ENCODE results near the gene SDHB. TPM values are rescaled to one million over a fixed set of nuclear protein-coding genes. Genes with fewer than 3 reads are reported as not detected.

Gene SDHB
- total and polyA plus RNA-seq, 10 of the 15 experiments (the other 5 are each of a cell fraction or from before 2014, with no cell fraction given) = 101 to 319 (median 188) TPM

GRCh38 chr1:17032741-17033140, 21.1 kb downstream of the SDHB start:
- no peak for DNase-seq (ENCODE audit: low read depth, low spot score)
- ChIA-PET RAD21 (ENCODE audit: unreplicated experiment) (interaction anchor here (1.0 kb wide), 1 partner anchor 13 kb away, joined by 3 read pairs; no protein-coding TSS in a partner anchor), POLR2A (no interaction called here), CTCF (interaction anchor here (1.1 to 2.1 kb wide), 4 partner anchors 13 to 81 kb away, joined by 4 to 7 read pairs (median 5); no protein-coding TSS in a partner anchor), SMC1A (ENCODE audit: uncharacterized antibody, unreplicated experiment) (interaction anchor here (0.9 to 1.7 kb wide), 2 partner anchors 10 to 14 kb away, joined by 3 to 5 read pairs; no protein-coding TSS in a partner anchor)
- WGBS (ENCODE audit: insufficient coverage, insufficient replicate concordance, low lambda C conversion rate, missing lambda C conversion rate) = 100% methylated on average over 3 of the region's 3 CpGs
- Histone ChIP-seq H2AFZ (ENCODE audit: control insufficient read depth, low read depth, low read length) (no peak overlapping the region), H3K36me3 (ENCODE audit: control insufficient read depth in 2 of 2, insufficient read depth in 2 of 2, low read length in 1 of 2) (peaks cover 9 to 32% of the 10 kb centered on the region in 2 experiments), H3K27ac (ENCODE audit: control insufficient read depth, insufficient read depth) (no peak overlapping the region), H3K27me3 (replicated peaks in 1 of 2; ENCODE audit: control insufficient read depth in 2 of 2, insufficient read depth in 2 of 2, low read length in 1 of 2) (no peaks in the 10 kb centered on the region), H3K4me2 (ENCODE audit: control insufficient read depth, insufficient read depth) (no peak overlapping the region), H3K4me3 (no peak overlapping the region), H3K79me2 (ENCODE audit: control insufficient read depth, insufficient read depth, low read length) (no peaks in the 10 kb centered on the region), H3K9ac (ENCODE audit: control insufficient read depth, insufficient read depth, low read length) (no peak overlapping the region), H3K9me3 (replicated peaks; ENCODE audit: control insufficient read depth, insufficient read depth, low read length) (no peaks in the 10 kb centered on the region), H4K20me1 (ENCODE audit: control insufficient read depth, insufficient read depth) (no peaks in the 10 kb centered on the region), H3K4me1 (ENCODE audit: control insufficient read depth, insufficient read depth, low read length) (no peaks in the 10 kb centered on the region)
- in situ Hi-C loops (cut with MboI) (no loop called here), intact Hi-C loops (cut with micrococcal nuclease; ENCODE audit: unreplicated experiment) (no loop called here)
- BruUV-seq (replicated peaks) = no TSS peak
- FAIRE-seq = no peak
- no peak for TF ChIP-seq BRCA1 (IDR thresholded peaks at IDR 0.05; ENCODE audit: low read depth, low read length)
- TF ChIP-seq, protein P1, sequence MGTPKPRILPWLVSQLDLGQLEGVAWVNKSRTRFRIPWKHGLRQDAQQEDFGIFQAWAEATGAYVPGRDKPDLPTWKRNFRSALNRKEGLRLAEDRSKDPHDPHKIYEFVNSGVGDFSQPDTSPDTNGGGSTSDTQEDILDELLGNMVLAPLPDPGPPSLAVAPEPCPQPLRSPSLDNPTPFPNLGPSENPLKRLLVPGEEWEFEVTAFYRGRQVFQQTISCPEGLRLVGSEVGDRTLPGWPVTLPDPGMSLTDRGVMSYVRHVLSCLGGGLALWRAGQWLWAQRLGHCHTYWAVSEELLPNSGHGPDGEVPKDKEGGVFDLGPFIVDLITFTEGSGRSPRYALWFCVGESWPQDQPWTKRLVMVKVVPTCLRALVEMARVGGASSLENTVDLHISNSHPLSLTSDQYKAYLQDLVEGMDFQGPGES (IDR thresholded peaks at IDR 0.05) = no peak
- ATAC-seq = no peak

GRCh38 chr1:17031436-17031835, 22.4 kb downstream of the SDHB start:
- Histone ChIP-seq H3K36me3 (ENCODE audit: control insufficient read depth in 2 of 2, insufficient read depth in 2 of 2, low read length in 1 of 2) (peaks cover 10 to 42% of the 10 kb centered on the region in 2 experiments), H4K20me1 (ENCODE audit: control insufficient read depth, insufficient read depth) (no peaks in the 10 kb centered on the region), H2AFZ (ENCODE audit: control insufficient read depth, low read depth, low read length) (no peak overlapping the region), H3K27ac (ENCODE audit: control insufficient read depth, insufficient read depth) (no peak overlapping the region), H3K4me2 (ENCODE audit: control insufficient read depth, insufficient read depth) (no peak overlapping the region), H3K27me3 (replicated peaks in 1 of 2; ENCODE audit: control insufficient read depth in 2 of 2, insufficient read depth in 2 of 2, low read length in 1 of 2) (no peaks in the 10 kb centered on the region), H3K79me2 (ENCODE audit: control insufficient read depth, insufficient read depth, low read length) (no peaks in the 10 kb centered on the region), H3K4me3 (no peak overlapping the region), H3K4me1 (ENCODE audit: control insufficient read depth, insufficient read depth, low read length) (no peaks in the 10 kb centered on the region), H3K9me3 (replicated peaks; ENCODE audit: control insufficient read depth, insufficient read depth, low read length) (no peaks in the 10 kb centered on the region), H3K9ac (ENCODE audit: control insufficient read depth, insufficient read depth, low read length) (no peak overlapping the region)
- no TSS peak for BruUV-seq (replicated peaks)
- no peak for TF ChIP-seq HDGF (IDR thresholded peaks at IDR 0.05)
- TF ChIP-seq NBN (IDR thresholded peaks at IDR 0.05) = no peak
- ChIA-PET CTCF (interaction anchor here (0.8 to 1.2 kb wide), 2 partner anchors 17 to 71 kb away, joined by 3 to 4 read pairs; no protein-coding TSS in a partner anchor), POLR2A (interaction anchor here (0.5 kb wide), 1 partner anchor 316 kb away, joined by 6 read pairs; no protein-coding TSS in a partner anchor), RAD21 (ENCODE audit: unreplicated experiment) (no interaction called here), SMC1A (ENCODE audit: uncharacterized antibody, unreplicated experiment) (no interaction called here)
- in situ Hi-C loops (cut with MboI) = no loop called here
- ATAC-seq = no peak
- no peak for FAIRE-seq
- intact Hi-C loops (cut with micrococcal nuclease; ENCODE audit: unreplicated experiment) = no loop called here
- no peak for DNase-seq (ENCODE audit: low read depth, low spot score)
- WGBS (ENCODE audit: insufficient coverage, insufficient replicate concordance, low lambda C conversion rate, missing lambda C conversion rate) = 100% methylated on average over 4 of the region's 4 CpGs

Data from GM12878 (cell line).